Nephron (organoid): ENCODE measurements around the gene RIMS3.

Experiments
- H3K27ac Mint-ChIP-seq, 3 experiments: 2 replicates each; pipeline ENCODE4 v1.8.0; 2020; ENCODE audit warnings: mixed read lengths in 3 of 3, mild to moderate bottlenecking in 2 of 3, moderate library complexity in 1 of 3
- H3K27me3 Mint-ChIP-seq: 2 replicates; pipeline ENCODE4 v1.8.0; 2021; ENCODE audit warnings: low read depth, mild to moderate bottlenecking, moderate library complexity, mixed read lengths
- H3K36me3 Mint-ChIP-seq: 2 replicates; pipeline ENCODE4 v1.8.0; 2020; ENCODE audit warnings: low read depth, mixed read lengths
- H3K4me1 Mint-ChIP-seq: 2 replicates; pipeline ENCODE4 v1.8.0; 2020; ENCODE audit warnings: mixed read lengths
- H3K4me3 Mint-ChIP-seq, 3 experiments: 2 replicates each; pipeline ENCODE4 v1.8.0; 2020; ENCODE audit warnings: mild to moderate bottlenecking in 3 of 3, mixed read lengths in 3 of 3, moderate library complexity in 2 of 3
- H3K9me3 Mint-ChIP-seq: 2 replicates; pipeline ENCODE4 v1.8.0; 2020; ENCODE audit warnings: mixed read lengths
- CTCF ChIP-seq, 3 experiments: fragments of 200-600 bp; sonication (generic); IDR thresholded peaks; one replicate each; pipeline ENCODE4 v1.5.0; 2021; ENCODE audit warnings: antibody characterized with exemption in 3 of 3; ENCODE audit not compliant: unreplicated experiment in 3 of 3

The RIMS3 gene

DNA sequence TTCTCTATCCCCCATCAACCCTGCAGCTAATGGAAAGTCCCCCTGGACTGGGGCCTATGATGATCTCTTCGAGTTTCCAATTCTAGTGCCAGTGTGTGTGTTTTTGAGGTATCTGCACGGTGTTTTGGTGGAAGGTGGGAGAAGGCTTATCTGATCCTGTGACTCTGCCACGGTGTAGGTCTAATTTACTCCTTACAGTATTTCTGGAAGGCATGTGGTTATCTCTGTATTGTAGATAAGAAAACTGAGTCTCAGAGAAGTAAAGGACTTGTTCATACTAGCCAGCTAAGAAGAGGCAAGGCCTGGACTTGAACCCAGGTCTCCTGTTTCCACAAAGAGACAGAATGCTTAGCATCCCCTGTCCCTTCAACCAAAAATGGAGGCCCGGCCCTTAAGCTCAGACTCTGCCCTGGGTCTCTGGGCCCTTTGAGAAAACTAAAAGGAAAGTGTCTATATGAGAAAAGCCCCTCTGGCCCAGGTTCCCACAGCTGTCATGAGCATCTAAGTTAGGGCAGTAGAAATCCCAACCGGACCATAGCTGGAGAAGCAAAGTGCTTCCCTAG is 20.3 kb downstream of the RIMS3 start:
- H3K36me3 Mint-ChIP-seq: no peaks in the 10 kb centered on the region
- no peak for TF ChIP-seq CTCF (IDR thresholded peaks at IDR 0.05; ENCODE audit: unreplicated experiment in 3 of 3)
- H3K9me3 Mint-ChIP-seq: no peaks in the 10 kb centered on the region
- H3K27ac Mint-ChIP-seq: no peak overlapping the region
- H3K4me3 Mint-ChIP-seq: no peak overlapping the region
- peaks cover 10% of the 10 kb centered on the region for H3K27me3 Mint-ChIP-seq
- no peaks in the 10 kb centered on the region for H3K4me1 Mint-ChIP-seq

DNA sequence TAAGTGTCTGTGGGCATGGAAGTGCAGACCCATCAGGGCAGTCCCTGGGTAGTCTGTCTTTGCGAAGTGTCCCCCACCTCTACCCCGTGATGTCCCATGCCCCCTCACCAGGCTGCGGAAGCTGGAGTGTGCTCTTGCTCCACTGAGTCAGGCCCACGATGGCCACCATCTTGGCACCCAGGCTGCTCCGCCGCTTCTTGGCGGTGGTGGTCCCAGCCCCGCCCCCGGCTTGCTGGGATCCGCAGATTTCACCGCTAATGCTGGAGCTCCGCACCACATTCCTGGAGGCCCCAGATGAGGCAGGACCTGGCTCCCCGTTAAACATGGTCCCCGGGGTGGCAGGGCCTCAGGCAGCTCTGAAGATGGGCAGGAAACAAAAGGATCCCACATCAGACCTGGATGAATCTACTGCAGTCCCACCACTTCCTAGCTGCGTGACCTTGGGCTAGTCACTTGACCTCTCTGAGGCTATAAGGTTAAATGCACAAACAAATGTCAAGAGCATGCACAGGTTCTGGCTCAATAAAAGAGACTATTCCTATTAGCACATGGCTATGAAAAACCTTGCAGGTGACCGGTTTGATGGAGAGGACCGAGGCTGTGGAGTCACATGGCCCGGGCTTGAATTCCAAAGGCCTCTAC is 23.8 kb downstream of the RIMS3 start:
- Mint-ChIP-seq H3K36me3 (no peaks in the 10 kb centered on the region), H3K4me1 (no peaks in the 10 kb centered on the region), H3K4me3 (no peak overlapping the region), H3K27ac (no peak overlapping the region), H3K27me3 (no peaks in the 10 kb centered on the region), H3K9me3 (no peaks in the 10 kb centered on the region)
- TF ChIP-seq CTCF (IDR thresholded peaks at IDR 0.05; ENCODE audit: unreplicated experiment in 3 of 3): no peak

GRCh38 chr1:40640314-40641076 is 25.0 kb downstream of the RIMS3 start:
- Mint-ChIP-seq H3K9me3 (no peaks in the 10 kb centered on the region), H3K27me3 (no peaks in the 10 kb centered on the region), H3K4me1 (no peaks in the 10 kb centered on the region), H3K4me3 (no peak overlapping the region), H3K36me3 (no peaks in the 10 kb centered on the region), H3K27ac (peak overlapping the region in 1 of 3 experiments; percentile 63)
- no peak for TF ChIP-seq CTCF (IDR thresholded peaks at IDR 0.05; ENCODE audit: unreplicated experiment in 3 of 3)

GRCh38 chr1:40638097-40639036 is 27.1 kb downstream of the RIMS3 start:
- Mint-ChIP-seq H3K9me3 (no peaks in the 10 kb centered on the region), H3K4me1 (peaks cover 8% of the 10 kb centered on the region), H3K4me3 (no peak overlapping the region), H3K36me3 (no peaks in the 10 kb centered on the region), H3K27ac (no peak overlapping the region), H3K27me3 (no peaks in the 10 kb centered on the region)
- TF ChIP-seq CTCF (IDR thresholded peaks at IDR 0.05; ENCODE audit: unreplicated experiment in 3 of 3): no peak

DNA sequence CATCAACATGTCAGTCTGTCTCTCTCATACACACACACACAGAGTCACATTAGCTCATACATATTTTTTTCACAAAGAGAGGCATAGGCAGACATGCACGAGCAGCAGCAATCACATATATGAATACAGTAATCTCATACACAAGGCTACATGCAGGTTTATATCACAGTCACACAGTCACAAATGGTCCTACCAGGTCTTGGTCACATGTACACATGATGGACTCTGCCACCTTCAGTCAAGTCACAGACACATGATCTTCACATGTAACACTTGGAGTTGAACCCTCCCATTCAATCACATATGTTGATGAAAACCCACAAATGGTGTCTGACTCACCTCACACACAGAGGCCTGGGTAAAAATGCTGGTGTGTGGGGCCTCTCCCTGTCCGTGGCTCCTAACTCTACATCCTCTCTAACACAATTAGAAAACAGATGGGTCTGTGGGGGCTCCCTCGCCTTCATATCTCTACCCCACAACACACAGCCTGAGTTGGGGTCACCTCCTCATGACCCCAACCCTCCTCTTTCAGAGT is 27.9 kb downstream of the RIMS3 start:
- Mint-ChIP-seq H3K4me1 (peaks cover 9% of the 10 kb centered on the region), H3K9me3 (no peaks in the 10 kb centered on the region), H3K27ac (no peak overlapping the region), H3K4me3 (no peak overlapping the region), H3K36me3 (no peaks in the 10 kb centered on the region), H3K27me3 (no peaks in the 10 kb centered on the region)
- TF ChIP-seq CTCF (IDR thresholded peaks at IDR 0.05; ENCODE audit: unreplicated experiment in 3 of 3): no peak
